Measurements from ENCODE around the gene AQP12A.

- TF ChIP-seq POLR2A (IDR thresholded peaks at IDR 0.05; ENCODE audit: low read length) (no peak), GATA1 (IDR thresholded peaks at IDR 0.05; ENCODE audit: low read depth, low read length) (no peak)
Measured at GRCh38 chr2:240707821-240708220, 16.2 kb downstream of the AQP12A start.
